ENCODE measurements around the gene EXD3.

The EXD3 gene

GRCh38 chr9:137374131-137374845 lies 48.7 kb downstream of the EXD3 start:
- no peak for DNase-seq

GRCh38 chr9:137373611-137373980 lies 49.4 kb downstream of the EXD3 start:
- DNase-seq: no peak

- no peak for DNase-seq
Observed at GRCh38 chr9:137372693-137373610, 50.0 kb downstream of the EXD3 start.

GRCh38 chr9:137371946-137372651 lies 50.9 kb downstream of the EXD3 start:
- DNase-seq: no peak

- DNase-seq: no peak
Observed at GRCh38 chr9:137371521-137371941, 51.4 kb downstream of the EXD3 start.

GRCh38 chr9:137370865-137371520 lies 52.0 kb downstream of the EXD3 start:
- no peak for DNase-seq

GRCh38 chr9:137369911-137370764 lies 52.8 kb downstream of the EXD3 start:
- DNase-seq: no peak

GRCh38 chr9:137369061-137369787 lies 53.7 kb downstream of the EXD3 start:
- no peak for DNase-seq

- no peak for DNase-seq
Observed at GRCh38 chr9:137368431-137369035, 54.4 kb downstream of the EXD3 start.

GRCh38 chr9:137367506-137368430 lies 55.2 kb downstream of the EXD3 start:
- no peak for DNase-seq

GRCh38 chr9:137366891-137367381 lies 56.0 kb downstream of the EXD3 start:
- no peak for DNase-seq

GRCh38 chr9:137366445-137366810 lies 56.5 kb downstream of the EXD3 start:
- DNase-seq: no peak

- no peak for DNase-seq
Observed at GRCh38 chr9:137365552-137366444, 57.2 kb downstream of the EXD3 start.

- DNase-seq: no peak
Observed at GRCh38 chr9:137365056-137365455, 57.9 kb downstream of the EXD3 start.

GRCh38 chr9:137359850-137360249 lies 63.1 kb downstream of the EXD3 start:
- DNase-seq: no peak

- no peak for DNase-seq
Observed at GRCh38 chr9:137358126-137358525, 64.8 kb downstream of the EXD3 start.

GRCh38 chr9:137357166-137357565 lies 65.8 kb downstream of the EXD3 start:
- no peak for DNase-seq

GRCh38 chr9:137355761-137356365 lies 67.1 kb downstream of the EXD3 start:
- DNase-seq: no peak
